Measurements from ENCODE around the gene PIGN.

PIGN gene

GRCh38 chr18:62109676-62110075 is 77.2 kb downstream of the PIGN start:
- no peak for DNase-seq (ENCODE audit: low read depth in 2 of 2)

GRCh38 chr18:62107881-62108280 is 79.0 kb downstream of the PIGN start:
- DNase-seq (ENCODE audit: low read depth in 2 of 2): no peak

- DNase-seq (ENCODE audit: low read depth in 2 of 2): no peak
These were observed 80.6 kb downstream of the PIGN start for GRCh38 chr18:62106271-62106670.

- no peak for DNase-seq (ENCODE audit: low read depth in 2 of 2)
These were observed 81.5 kb downstream of the PIGN start for GRCh38 chr18:62105376-62105775.

GRCh38 chr18:62102221-62102620 is 84.6 kb downstream of the PIGN start:
- no peak for DNase-seq (ENCODE audit: low read depth in 2 of 2)

- no peak for DNase-seq (ENCODE audit: low read depth in 2 of 2)
These were observed 85.5 kb downstream of the PIGN start for GRCh38 chr18:62101321-62101721.

GRCh38 chr18:62098960-62099359 is 87.9 kb downstream of the PIGN start:
- no peak for DNase-seq (ENCODE audit: low read depth in 2 of 2)

- no peak for DNase-seq (ENCODE audit: low read depth in 2 of 2)
These were observed 89.2 kb downstream of the PIGN start for GRCh38 chr18:62097698-62098097.

- DNase-seq (ENCODE audit: low read depth in 2 of 2): no peak
These were observed 95.3 kb downstream of the PIGN start for GRCh38 chr18:62091487-62092120.

- DNase-seq (ENCODE audit: low read depth in 2 of 2): no peak
These were observed 97.7 kb downstream of the PIGN start for GRCh38 chr18:62089174-62089573.

GRCh38 chr18:62088156-62088555 is 98.7 kb downstream of the PIGN start:
- DNase-seq (ENCODE audit: low read depth in 2 of 2): no peak

- DNase-seq (ENCODE audit: low read depth in 2 of 2): no peak
These were observed 101.1 kb downstream of the PIGN start for GRCh38 chr18:62085756-62086155.

GRCh38 chr18:62081761-62082294 is 105.0 kb downstream of the PIGN start:
- DNase-seq (ENCODE audit: low read depth in 2 of 2): no peak

- no peak for DNase-seq (ENCODE audit: low read depth in 2 of 2)
These were observed 105.6 kb downstream of the PIGN start for GRCh38 chr18:62081248-62081647.

GRCh38 chr18:62080172-62080900 is 106.5 kb downstream of the PIGN start:
- DNase-seq (ENCODE audit: low read depth in 2 of 2): no peak

GRCh38 chr18:62073461-62074281 is 113.2 kb downstream of the PIGN start:
- no peak for DNase-seq (ENCODE audit: low read depth in 2 of 2)

GRCh38 chr18:62072370-62072769 is 114.5 kb downstream of the PIGN start:
- DNase-seq (ENCODE audit: low read depth in 2 of 2): no peak

GRCh38 chr18:62071071-62071470 is 115.8 kb downstream of the PIGN start:
- no peak for DNase-seq (ENCODE audit: low read depth in 2 of 2)

- DNase-seq (ENCODE audit: low read depth in 2 of 2): no peak
These were observed 116.6 kb downstream of the PIGN start for GRCh38 chr18:62070302-62070701.

- DNase-seq (ENCODE audit: low read depth in 2 of 2): no peak
These were observed 117.3 kb downstream of the PIGN start for GRCh38 chr18:62069556-62069955.

- DNase-seq (ENCODE audit: low read depth in 2 of 2): no peak
These were observed 120.6 kb downstream of the PIGN start for GRCh38 chr18:62066102-62066818.

GRCh38 chr18:62064361-62064760 is 122.5 kb downstream of the PIGN start:
- DNase-seq (ENCODE audit: low read depth in 2 of 2): no peak

Data from stimulated activated CD8-positive, alpha-beta memory T cell treated with anti-CD3 and anti-CD28 coated beads, Interleukin-2, amount 100 ng/mL, for 1 hour (primary cell).